RCC 7860 (cell line): Measurements from ENCODE around the gene CXorf51A.
"Not testable (repeated sequence)": the region's sequence is repeated elsewhere in the genome, so short reads cannot be mapped to it uniquely, and the experiment has no call there.

ENCODE experiments used
- DNase-seq: peaks from one replicate; pipeline ENCODE4 v3.0.0-alpha.2; 2015; ENCODE audit warnings: low spot score
- FAIRE-seq: peaks from 2 replicates; lab custom pipeline; 2012; peaks lifted over from hg19 to GRCh38; lab: Jason Lieb, UNC

The CXorf51A gene

DNA sequence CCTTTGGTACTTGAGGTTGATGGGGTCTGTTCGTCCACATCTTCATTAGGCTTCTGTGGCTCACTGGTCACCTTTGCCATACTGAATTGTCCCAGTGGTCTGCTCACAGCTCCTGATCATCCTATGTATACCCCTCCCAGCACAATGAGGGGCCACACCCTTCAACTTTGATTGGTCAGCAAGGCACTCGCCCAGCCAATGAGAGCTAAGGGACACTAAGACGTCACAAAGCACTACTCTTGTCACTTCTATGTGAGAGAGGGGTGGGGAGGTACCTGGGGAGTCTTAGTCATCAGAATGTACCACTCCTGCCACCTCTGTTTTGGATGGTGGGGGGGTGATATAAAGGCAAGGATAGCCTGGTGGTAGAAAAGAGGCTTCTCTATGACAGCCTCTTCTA is at the start of gene CXorf51A:
Gene CXorf51A (minus strand): TSS at position 101 of the 400 bp plus-strand sequence. CDS start 21 bp downstream, at position 80.
- DNase-seq, FAIRE-seq: not testable (repeated sequence)

DNA sequence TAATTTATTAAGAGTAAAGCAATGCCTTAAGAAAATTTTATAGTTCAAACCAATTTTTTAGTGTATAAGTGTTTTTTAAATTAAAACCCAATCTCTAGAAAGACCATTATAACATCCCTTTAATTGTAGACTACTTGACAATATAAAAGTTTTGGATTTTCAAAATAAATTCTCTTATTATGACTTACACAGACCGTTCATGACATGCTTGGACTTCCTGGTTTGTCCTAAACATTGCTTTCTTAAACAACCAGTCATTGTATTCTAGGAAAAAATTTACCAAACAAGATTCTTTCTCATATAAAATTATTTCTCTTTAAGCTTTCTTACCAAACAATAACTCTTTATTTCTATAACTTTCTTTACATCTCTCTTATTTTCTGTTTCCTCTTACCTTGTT is 49.0 kb upstream of the CXorf51A start:
- DNase-seq (no peak), FAIRE-seq (no peak)

DNA sequence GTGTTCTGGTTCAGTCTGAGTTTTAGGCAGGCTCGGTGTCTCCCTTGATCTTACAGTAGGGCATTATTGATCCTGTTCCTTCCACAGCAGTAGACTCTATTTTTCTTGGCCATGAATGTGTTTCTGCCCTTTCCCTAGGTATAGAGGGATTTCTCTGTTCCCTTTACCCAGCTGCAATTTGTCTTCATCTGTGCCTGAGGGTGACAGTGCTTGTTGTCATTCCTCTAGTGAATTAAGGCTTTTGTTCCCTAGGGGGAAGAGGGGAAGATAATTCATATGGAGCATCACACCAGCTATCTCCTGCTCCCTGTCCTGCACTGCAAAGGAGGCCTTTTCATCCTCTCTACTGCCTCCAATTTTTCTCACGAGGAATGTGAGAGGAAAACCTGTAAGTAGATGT is 39.7 kb upstream of the CXorf51A start:
- no peak for FAIRE-seq
- DNase-seq: no peak

DNA sequence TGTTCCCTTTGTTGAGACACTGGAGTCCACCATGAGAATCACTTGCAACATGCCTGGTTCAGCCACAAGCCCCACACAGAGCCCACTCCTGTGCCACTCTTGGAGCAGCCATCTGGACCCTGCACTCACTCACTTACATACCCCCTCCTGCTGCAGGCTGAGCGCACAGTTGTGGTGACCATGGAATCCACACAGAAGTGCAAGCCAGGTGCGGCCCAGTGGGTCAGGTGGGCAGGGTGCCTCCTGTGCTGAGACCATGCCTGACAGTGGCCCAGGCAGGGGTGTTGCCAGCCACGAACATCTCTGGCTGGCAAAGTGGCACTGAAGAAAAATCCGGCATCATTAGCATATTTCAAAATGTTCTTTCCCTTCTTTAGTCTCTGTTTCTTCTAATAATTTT is 17.4 kb upstream of the CXorf51A start:
- no peak for FAIRE-seq
- DNase-seq: no peak

DNA sequence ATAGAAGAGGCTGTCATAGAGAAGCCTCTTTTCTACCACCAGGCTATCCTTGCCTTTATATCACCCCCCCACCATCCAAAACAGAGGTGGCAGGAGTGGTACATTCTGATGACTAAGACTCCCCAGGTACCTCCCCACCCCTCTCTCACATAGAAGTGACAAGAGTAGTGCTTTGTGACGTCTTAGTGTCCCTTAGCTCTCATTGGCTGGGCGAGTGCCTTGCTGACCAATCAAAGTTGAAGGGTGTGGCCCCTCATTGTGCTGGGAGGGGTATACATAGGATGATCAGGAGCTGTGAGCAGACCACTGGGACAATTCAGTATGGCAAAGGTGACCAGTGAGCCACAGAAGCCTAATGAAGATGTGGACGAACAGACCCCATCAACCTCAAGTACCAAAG is 5.1 kb downstream of the CXorf51A start, which contains the start of gene CXorf51B:
Gene CXorf51B (plus strand): TSS at position 301 of the 400 bp plus-strand sequence. CDS start 21 bp downstream, at position 322.
- DNase-seq, FAIRE-seq: not testable (repeated sequence)
